ENCODE results near the gene TH.

The TH gene

GRCh38 chr11:2142300-2142759, 29.3 kb downstream of the TH start:
- no peak overlapping the region for H3K9ac ChIP-seq (ENCODE audit: low read length)
- H2AFZ ChIP-seq (ENCODE audit: low read length) = no peak overlapping the region
- H3K9me2 ChIP-seq (ENCODE audit: low read depth, low read length) = no peaks in the 10 kb centered on the region
- no peaks in the 10 kb centered on the region for H3K79me2 ChIP-seq (ENCODE audit: insufficient read depth, low read length)
- no peaks in the 10 kb centered on the region for H3K4me1 ChIP-seq (ENCODE audit: insufficient read depth, low read length, severe bottlenecking)
- H3K27me3 ChIP-seq (ENCODE audit: insufficient read depth, low read length) = no peaks in the 10 kb centered on the region
- no peaks in the 10 kb centered on the region for H3K36me3 ChIP-seq (ENCODE audit: insufficient read depth, low read length)
- H3F3A ChIP-seq (ENCODE audit: insufficient read depth, low read length) = no peaks in the 10 kb centered on the region
- TF ChIP-seq CTCF (IDR thresholded peaks at IDR 0.05; ENCODE audit: low read length) = no peak
- TF ChIP-seq EZH2 (IDR thresholded peaks at IDR 0.05; ENCODE audit: borderline replicate concordance, low read length) = no peak
- H3K9me3 ChIP-seq (ENCODE audit: low read length) = no peaks in the 10 kb centered on the region
- no peak overlapping the region for H3K4me2 ChIP-seq (ENCODE audit: low read length)
- H3K27ac ChIP-seq (ENCODE audit: low read depth, low read length, poor library complexity, severe bottlenecking) = no peak overlapping the region
- no peaks in the 10 kb centered on the region for H4K20me1 ChIP-seq (ENCODE audit: insufficient read depth, low read length)
- no peak overlapping the region for H3K4me3 ChIP-seq (ENCODE audit: low read depth, low read length, poor library complexity, severe bottlenecking)

- Histone ChIP-seq H3K9me3 (ENCODE audit: low read length) (no peaks in the 10 kb centered on the region), H3K9me2 (ENCODE audit: low read depth, low read length) (no peaks in the 10 kb centered on the region), H3K4me3 (ENCODE audit: low read depth, low read length, poor library complexity, severe bottlenecking) (no peak overlapping the region), H3K4me2 (ENCODE audit: low read length) (no peak overlapping the region), H3K36me3 (ENCODE audit: insufficient read depth, low read length) (no peaks in the 10 kb centered on the region), H4K20me1 (ENCODE audit: insufficient read depth, low read length) (no peaks in the 10 kb centered on the region), H3K9ac (ENCODE audit: low read length) (no peak overlapping the region), H3K27me3 (ENCODE audit: insufficient read depth, low read length) (no peaks in the 10 kb centered on the region), H3F3A (ENCODE audit: insufficient read depth, low read length) (no peaks in the 10 kb centered on the region), H3K4me1 (ENCODE audit: insufficient read depth, low read length, severe bottlenecking) (no peaks in the 10 kb centered on the region), H3K27ac (ENCODE audit: low read depth, low read length, poor library complexity, severe bottlenecking) (no peak overlapping the region), H3K79me2 (ENCODE audit: insufficient read depth, low read length) (no peaks in the 10 kb centered on the region), H2AFZ (ENCODE audit: low read length) (no peak overlapping the region)
- TF ChIP-seq EZH2 (IDR thresholded peaks at IDR 0.05; ENCODE audit: borderline replicate concordance, low read length) (no peak), CTCF (IDR thresholded peaks at IDR 0.05; ENCODE audit: low read length) (no peak)
These were observed 30.9 kb downstream of the TH start for GRCh38 chr11:2140411-2141400.

- H3F3A ChIP-seq (ENCODE audit: insufficient read depth, low read length) = no peaks in the 10 kb centered on the region
- no peak overlapping the region for H2AFZ ChIP-seq (ENCODE audit: low read length)
- H3K27me3 ChIP-seq (ENCODE audit: insufficient read depth, low read length) = no peaks in the 10 kb centered on the region
- TF ChIP-seq CTCF (IDR thresholded peaks at IDR 0.05; ENCODE audit: low read length) = no peak
- no peaks in the 10 kb centered on the region for H3K4me1 ChIP-seq (ENCODE audit: insufficient read depth, low read length, severe bottlenecking)
- no peaks in the 10 kb centered on the region for H4K20me1 ChIP-seq (ENCODE audit: insufficient read depth, low read length)
- H3K79me2 ChIP-seq (ENCODE audit: insufficient read depth, low read length) = no peaks in the 10 kb centered on the region
- H3K9me3 ChIP-seq (ENCODE audit: low read length) = no peaks in the 10 kb centered on the region
- H3K9me2 ChIP-seq (ENCODE audit: low read depth, low read length) = no peaks in the 10 kb centered on the region
- no peak overlapping the region for H3K4me3 ChIP-seq (ENCODE audit: low read depth, low read length, poor library complexity, severe bottlenecking)
- H3K36me3 ChIP-seq (ENCODE audit: insufficient read depth, low read length) = no peaks in the 10 kb centered on the region
- H3K9ac ChIP-seq (ENCODE audit: low read length) = no peak overlapping the region
- H3K27ac ChIP-seq (ENCODE audit: low read depth, low read length, poor library complexity, severe bottlenecking) = no peak overlapping the region
- no peak overlapping the region for H3K4me2 ChIP-seq (ENCODE audit: low read length)
These were observed 31.8 kb downstream of the TH start for GRCh38 chr11:2139621-2140337.
